Smooth muscle cell (in vitro differentiated cells): ENCODE results near the gene TLE4. TPM values are rescaled to one million over a fixed set of nuclear protein-coding genes. Genes with fewer than 3 reads are reported as not detected.

ENCODE experiments used
- DNase-seq: peaks from one replicate; lab custom pipeline; 2025; ENCODE audit not compliant: unreplicated experiment; lab: John Stamatoyannopoulos, UW
- H2AFZ ChIP-seq: fragments of 200-600 bp; sonication (generic); 2 replicates; pipeline ENCODE4 v1.6.0; 2016; ENCODE audit warnings: antibody characterized with exemption, low read depth, mild to moderate bottlenecking
- H3F3A ChIP-seq: fragments of 200-600 bp; sonication (generic); 2 replicates; pipeline ENCODE4 v1.6.0; 2017; ENCODE audit warnings: antibody characterized with exemption, low read depth
- H3K27ac ChIP-seq: fragments of 200-600 bp; sonication (generic); 2 replicates; pipeline ENCODE4 v1.5.1; 2016; ENCODE audit warnings: low read depth, mild to moderate bottlenecking
- H3K27me3 ChIP-seq: fragments of 200-600 bp; sonication (generic); 2 replicates; pipeline ENCODE4 v1.6.1; 2016; ENCODE audit warnings: low read depth, mild to moderate bottlenecking
- H3K36me3 ChIP-seq: fragments of 200-600 bp; sonication (generic); 2 replicates; pipeline ENCODE4 v1.5.1; 2016; ENCODE audit warnings: low read depth
- H3K4me1 ChIP-seq: fragments of 200-600 bp; sonication (generic); 2 replicates; pipeline ENCODE4 v1.5.1; 2016; ENCODE audit warnings: low read depth
- H3K4me2 ChIP-seq: fragments of 200-600 bp; sonication (generic); 2 replicates; pipeline ENCODE4 v1.6.0; 2016; ENCODE audit warnings: mild to moderate bottlenecking
- H3K4me3 ChIP-seq: fragments of 200-600 bp; sonication (generic); 2 replicates; pipeline ENCODE4 v1.5.1; 2016; ENCODE audit warnings: mild to moderate bottlenecking
- H3K79me2 ChIP-seq: fragments of 200-600 bp; sonication (generic); 2 replicates; pipeline ENCODE4 v1.6.0; 2016; ENCODE audit warnings: low read depth, mild to moderate bottlenecking
- H3K9ac ChIP-seq: fragments of 200-600 bp; sonication (generic); 2 replicates; pipeline ENCODE4 v1.6.0; 2016; ENCODE audit warnings: low read depth
- H3K9me3 ChIP-seq: fragments of 200-600 bp; sonication (generic); replicated peaks from 2 replicates; pipeline ENCODE4 v1.5.1; 2016; ENCODE audit warnings: low read depth
- H4K20me1 ChIP-seq: fragments of 200-600 bp; sonication (generic); 2 replicates; pipeline ENCODE4 v1.6.0; 2016; ENCODE audit warnings: low read depth
- WGBS: methylation state at CpG from one replicate; pipeline ENCODE4 v1.1.7; 2016; ENCODE audit warnings: low lambda C conversion rate; 5-methylcytosine and 5-hydroxymethylcytosine counted together
- polyA plus RNA-seq: library from polyadenylated mRNA; unstranded; fragments of >200 nt; fragmentation: Nextera tagmentation; extraction: Ambion mirVana; gene quantifications from 2 replicates; pipeline ENCODE4 v1.2.1, GENCODE V29; 2016
- total RNA-seq: library from RNA; depleted of rRNA; stranded (reverse); fragments of >200 nt; gene quantifications from 2 replicates; pipeline ENCODE4 v1.2.3, GENCODE V29; 2014
- TF ChIP-seq, protein P1 (sequence below): fragments of 200-600 bp; sonication (generic); IDR thresholded peaks from 2 replicates; pipeline ENCODE4 v1.5.1; 2017; ENCODE audit warnings: borderline replicate concordance, mild to moderate bottlenecking, antibody characterized with exemption; ENCODE audit not compliant: insufficient read depth, poor library complexity, severe bottlenecking

Gene TLE4
- total and polyA plus RNA-seq, 2 experiments from 2014 or later, result 31.6 to 74.3 TPM

DNA sequence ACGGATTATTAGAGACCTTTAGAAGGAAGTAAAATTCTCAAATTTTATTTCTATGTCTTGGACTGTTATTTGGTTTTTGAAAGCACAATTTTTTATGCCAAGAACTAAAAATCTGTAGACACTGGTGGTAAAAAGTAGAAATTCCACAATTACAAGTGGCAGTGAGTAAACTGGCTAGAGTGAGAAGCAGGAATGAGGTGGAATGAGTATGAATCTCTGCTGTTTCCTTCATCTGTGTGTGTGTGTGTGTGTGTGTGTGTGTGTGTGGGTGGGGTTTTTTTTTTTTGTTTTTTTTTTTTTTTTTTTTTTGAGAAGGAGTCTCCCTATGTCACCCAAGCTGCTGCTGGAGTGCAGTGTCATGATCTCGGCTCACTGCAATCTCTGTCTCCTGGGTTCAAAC lies 94.2 kb downstream of the TLE4 start:
- Histone ChIP-seq H3K79me2 (peaks cover 10% of the 10 kb centered on the region), H3K4me1 (peaks cover 89% of the 10 kb centered on the region), H3F3A (no peaks in the 10 kb centered on the region), H3K36me3 (no peaks in the 10 kb centered on the region), H3K27ac (no peak overlapping the region), H3K27me3 (no peaks in the 10 kb centered on the region), H4K20me1 (peaks cover 34% of the 10 kb centered on the region), H2AFZ (no peak overlapping the region), H3K4me2 (no peak overlapping the region), H3K9me3 (no peaks in the 10 kb centered on the region), H3K4me3 (no peak overlapping the region), H3K9ac (no peak overlapping the region)
- 97% methylated on average over 2 of the region's 2 CpGs for WGBS
- TF ChIP-seq, protein P1, sequence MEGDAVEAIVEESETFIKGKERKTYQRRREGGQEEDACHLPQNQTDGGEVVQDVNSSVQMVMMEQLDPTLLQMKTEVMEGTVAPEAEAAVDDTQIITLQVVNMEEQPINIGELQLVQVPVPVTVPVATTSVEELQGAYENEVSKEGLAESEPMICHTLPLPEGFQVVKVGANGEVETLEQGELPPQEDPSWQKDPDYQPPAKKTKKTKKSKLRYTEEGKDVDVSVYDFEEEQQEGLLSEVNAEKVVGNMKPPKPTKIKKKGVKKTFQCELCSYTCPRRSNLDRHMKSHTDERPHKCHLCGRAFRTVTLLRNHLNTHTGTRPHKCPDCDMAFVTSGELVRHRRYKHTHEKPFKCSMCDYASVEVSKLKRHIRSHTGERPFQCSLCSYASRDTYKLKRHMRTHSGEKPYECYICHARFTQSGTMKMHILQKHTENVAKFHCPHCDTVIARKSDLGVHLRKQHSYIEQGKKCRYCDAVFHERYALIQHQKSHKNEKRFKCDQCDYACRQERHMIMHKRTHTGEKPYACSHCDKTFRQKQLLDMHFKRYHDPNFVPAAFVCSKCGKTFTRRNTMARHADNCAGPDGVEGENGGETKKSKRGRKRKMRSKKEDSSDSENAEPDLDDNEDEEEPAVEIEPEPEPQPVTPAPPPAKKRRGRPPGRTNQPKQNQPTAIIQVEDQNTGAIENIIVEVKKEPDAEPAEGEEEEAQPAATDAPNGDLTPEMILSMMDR, result no peak
- no peak for DNase-seq

DNA sequence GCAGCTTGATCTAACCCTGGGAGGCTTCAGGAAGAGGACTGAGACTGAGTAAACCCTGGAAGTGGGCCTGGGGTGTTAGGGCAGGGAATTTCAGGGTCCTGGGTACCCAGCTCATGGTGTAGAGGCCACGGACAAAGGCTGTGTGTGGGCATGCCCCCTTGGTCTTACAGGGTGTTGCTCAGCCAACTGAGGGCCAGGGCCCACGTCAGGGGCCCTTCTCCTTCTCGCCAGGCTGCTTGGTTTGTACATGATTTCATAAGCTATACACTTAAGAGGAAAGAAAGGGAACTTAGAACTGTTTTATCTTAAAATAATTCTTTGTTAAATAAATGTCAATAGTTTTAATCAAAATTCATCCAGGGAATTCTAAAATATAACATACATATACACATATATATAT lies 95.4 kb downstream of the TLE4 start:
- Histone ChIP-seq H3K36me3 (no peaks in the 10 kb centered on the region), H3K79me2 (peaks cover 10% of the 10 kb centered on the region), H3K4me3 (no peak overlapping the region), H3K27ac (no peak overlapping the region), H3K4me1 (peaks cover 89% of the 10 kb centered on the region), H4K20me1 (peaks cover 22% of the 10 kb centered on the region), H3K9me3 (no peaks in the 10 kb centered on the region), H3K9ac (no peak overlapping the region), H3F3A (no peaks in the 10 kb centered on the region), H3K27me3 (no peaks in the 10 kb centered on the region), H3K4me2 (no peak overlapping the region), H2AFZ (no peak overlapping the region)
- 97% methylated on average over 3 of the region's 3 CpGs for WGBS
- TF ChIP-seq, protein P1, result no peak
- no peak for DNase-seq

DNA sequence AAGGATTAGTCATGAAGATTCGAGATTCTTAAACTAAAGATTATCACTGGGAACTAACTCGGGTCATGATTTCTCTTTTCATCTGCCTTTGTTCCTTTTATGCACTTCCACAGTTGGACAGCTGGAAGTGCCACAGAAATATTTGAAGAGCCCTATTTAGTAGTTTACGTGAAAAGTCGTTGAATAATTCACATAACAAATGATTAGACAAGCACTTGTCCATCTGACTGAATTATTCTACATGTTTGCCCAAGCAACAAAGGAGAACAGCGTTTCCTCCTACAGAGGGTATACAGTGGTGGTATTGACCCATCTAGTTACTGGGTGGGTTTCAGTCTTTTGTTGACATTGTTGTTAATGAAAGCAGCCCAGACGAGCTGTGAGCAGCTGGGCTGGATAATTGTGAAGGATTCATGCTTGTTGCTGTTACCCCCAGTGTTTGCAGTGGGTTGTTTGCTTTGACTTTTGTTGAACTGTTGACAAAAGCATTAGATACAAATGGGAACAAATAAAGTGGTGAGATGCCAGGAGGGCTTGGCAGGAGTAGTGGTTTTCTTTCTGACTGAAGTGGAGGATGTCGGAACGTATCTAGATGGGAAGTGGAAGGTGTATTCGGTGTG lies 96.2 kb downstream of the TLE4 start:
- Histone ChIP-seq H3F3A (no peaks in the 10 kb centered on the region), H3K27me3 (no peaks in the 10 kb centered on the region), H3K79me2 (peaks cover 10% of the 10 kb centered on the region), H3K4me3 (no peak overlapping the region), H3K27ac (peak overlapping the region; percentile 9), H3K9ac (no peak overlapping the region), H3K4me2 (no peak overlapping the region), H4K20me1 (peaks cover 15% of the 10 kb centered on the region), H3K9me3 (no peaks in the 10 kb centered on the region), H2AFZ (no peak overlapping the region), H3K36me3 (no peaks in the 10 kb centered on the region), H3K4me1 (peaks cover 91% of the 10 kb centered on the region)
- TF ChIP-seq, protein P1, result no peak
- WGBS, result 79% methylated on average over 9 of the region's 9 CpGs
- no peak for DNase-seq

DNA sequence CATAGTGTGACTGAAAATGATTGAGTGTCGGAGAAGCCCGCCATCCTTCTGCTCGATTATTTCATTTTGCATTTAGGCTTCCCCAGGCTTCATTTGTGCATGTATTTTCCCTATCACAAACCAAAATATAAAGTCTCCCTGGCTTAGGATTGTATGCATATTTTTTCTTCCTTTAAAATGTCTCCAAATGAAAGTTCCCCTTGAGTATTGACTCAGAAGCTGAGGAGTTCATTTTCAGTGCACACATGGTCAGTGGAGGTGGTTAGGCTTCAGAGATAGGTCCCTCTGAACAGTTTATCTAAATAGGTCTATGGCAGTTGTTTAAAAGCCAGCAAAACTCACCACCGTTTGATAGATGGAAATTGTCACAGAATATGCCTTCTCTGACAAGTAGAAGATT lies 97.2 kb downstream of the TLE4 start:
- no peaks in the 10 kb centered on the region for H3K9me3 ChIP-seq
- H3K4me3 ChIP-seq, result no peak overlapping the region
- no peak overlapping the region for H3K9ac ChIP-seq
- H3K27ac ChIP-seq, result peak overlapping the region; percentile 80
- H3K27me3 ChIP-seq, result no peaks in the 10 kb centered on the region
- TF ChIP-seq, protein P1, result no peak
- WGBS, result 89% methylated on average over 4 of the region's 4 CpGs
- H3K4me1 ChIP-seq, result peaks cover 91% of the 10 kb centered on the region
- H3F3A ChIP-seq, result no peaks in the 10 kb centered on the region
- no peak overlapping the region for H3K4me2 ChIP-seq
- DNase-seq, result no peak
- H3K79me2 ChIP-seq, result peaks cover 7% of the 10 kb centered on the region
- H3K36me3 ChIP-seq, result no peaks in the 10 kb centered on the region
- no peak overlapping the region for H2AFZ ChIP-seq
- H4K20me1 ChIP-seq, result peaks cover 12% of the 10 kb centered on the region
